H1 (cell line): ENCODE measurements around the gene PATJ. TPM values are rescaled to one million over a fixed set of nuclear protein-coding genes. Genes with fewer than 3 reads are reported as not detected.

Source experiments
- CTCF ChIA-PET: fragments of 300-600 bp; sonication (Branson Sonifier 250); formaldehyde crosslinking; loops from one replicate; lab custom pipeline; 2021; ENCODE audit not compliant: partially characterized antibody; lab: Charles Lee
- POLR2A ChIA-PET: fragments of 300-600 bp; sonication (Branson Sonifier 250); formaldehyde crosslinking; loops from one replicate; lab custom pipeline; 2021; ENCODE audit warnings: inconsistent platforms; ENCODE audit not compliant: partially characterized antibody; lab: Charles Lee
- DNase-seq, 2 experiments: peaks; one replicate each; pipeline versions ENCODE4 v3.0.0 to v3.0.0-alpha.2; 2010 to 2022; ENCODE audit warnings: low spot score in 2 of 2, low read depth in 1 of 2, mixed read lengths in 1 of 2
- FAIRE-seq: peaks from 2 replicates; lab custom pipeline; 2011; peaks lifted over from hg19 to GRCh38; lab: Jason Lieb, UNC
- H2AFZ ChIP-seq: 2 replicates; pipeline ENCODE4 v1.8.1; 2012; ENCODE audit warnings: low read length, inconsistent platforms
- H2AK5ac ChIP-seq: 2 replicates; pipeline ENCODE4 v1.6.1; 2013; ENCODE audit warnings: low read depth, low read length
- H2BK120ac ChIP-seq: replicated peaks from 2 replicates; pipeline ENCODE3; 2013; ENCODE audit warnings: low read depth, low read length, inconsistent platforms
- H2BK12ac ChIP-seq: 2 replicates; pipeline ENCODE4 v1.6.1; 2013; ENCODE audit warnings: low read depth, low read length
- H2BK15ac ChIP-seq: 2 replicates; pipeline ENCODE4 v1.6.1; 2013; ENCODE audit warnings: low read length
- H2BK20ac ChIP-seq: 2 replicates; pipeline ENCODE4 v1.6.1; 2013; ENCODE audit warnings: low read length
- H2BK5ac ChIP-seq: 2 replicates; pipeline ENCODE4 v1.6.1; 2013; ENCODE audit warnings: low read depth, low read length
- H3K14ac ChIP-seq: 2 replicates; pipeline ENCODE4 v1.6.1; 2013; ENCODE audit warnings: inconsistent platforms; ENCODE audit not compliant: insufficient read length
- H3K18ac ChIP-seq: 2 replicates; pipeline ENCODE4 v1.6.1; 2013; ENCODE audit warnings: low read length; ENCODE audit errors: extremely low read depth
- H3K23ac ChIP-seq: 2 replicates; pipeline ENCODE4 v1.6.1; 2013; ENCODE audit warnings: inconsistent platforms; ENCODE audit not compliant: insufficient read length
- H3K23me2 ChIP-seq: 2 replicates; pipeline ENCODE4 v1.6.1; 2013; ENCODE audit warnings: low read depth, low read length
- H3K27ac ChIP-seq: 2 replicates; pipeline ENCODE4 v1.6.1; 2011; ENCODE audit warnings: low read depth, low read length, inconsistent platforms
- H3K27me3 ChIP-seq, 4 experiments: replicated peaks in 1 of 4; 1 replicate in 1 of 4; 2 replicates in 3 of 4; pipeline versions ENCODE4 v1.6.1 to v1.8.1; 2011 to 2013; ENCODE audit warnings: low read length in 3 of 4, mild to moderate bottlenecking in 3 of 4, inconsistent platforms in 2 of 4, mixed read lengths in 2 of 4, moderate library complexity in 1 of 4; ENCODE audit not compliant: control insufficient read depth in 3 of 4, insufficient read depth in 3 of 4; ENCODE audit errors: extremely low read depth in 1 of 4
- H3K36me3 ChIP-seq, 4 experiments: 2 replicates each; pipeline versions ENCODE4 v1.6.1 to v1.8.1; 2011 to 2013; ENCODE audit warnings: mild to moderate bottlenecking in 4 of 4, low read length in 3 of 4, moderate library complexity in 2 of 4, control low read depth in 1 of 4, inconsistent platforms in 1 of 4; ENCODE audit not compliant: insufficient read depth in 4 of 4, control insufficient read depth in 2 of 4
- H3K4ac ChIP-seq: replicated peaks from 2 replicates; pipeline ENCODE3; 2013; ENCODE audit warnings: low read length, low read depth, mixed read lengths, inconsistent platforms; ENCODE audit not compliant: insufficient read length
- H3K4me1 ChIP-seq, 4 experiments: replicated peaks in 1 of 4; 1 replicate in 1 of 4; 2 replicates in 3 of 4; pipeline versions ENCODE4 v1.6.1 to v1.8.1; 2011 to 2013; ENCODE audit warnings: low read length in 3 of 4, inconsistent platforms in 2 of 4, mixed read lengths in 1 of 4; ENCODE audit not compliant: insufficient read depth in 4 of 4, control insufficient read depth in 3 of 4
- H3K4me2 ChIP-seq, 2 experiments: 2 replicates each; pipeline versions ENCODE4 v1.6.1 to v1.8.1; 2011 to 2013; ENCODE audit warnings: low read depth in 2 of 2, low read length in 2 of 2, control low read depth in 1 of 2, inconsistent platforms in 1 of 2, mild to moderate bottlenecking in 1 of 2; ENCODE audit not compliant: insufficient read depth in 1 of 2
- H3K4me3 ChIP-seq, 4 experiments: fragments of 200-600, 300-600 bp in 1 of 4; sonication (generic), shearing (Covaris generic), sonication (Bioruptor Twin) in 1 of 4; 2 replicates each; pipeline versions ENCODE4 v1.5.1 to v1.8.1; 2011 to 2016; ENCODE audit warnings: low read length in 4 of 4, low read depth in 3 of 4, control low read depth in 2 of 4, inconsistent platforms in 2 of 4, mild to moderate bottlenecking in 2 of 4, mixed read lengths in 1 of 4, moderate library complexity in 1 of 4; ENCODE audit not compliant: insufficient read depth in 2 of 4; ENCODE audit errors: extremely low read depth in 1 of 4
- H3K56ac ChIP-seq: replicated peaks from 2 replicates; pipeline ENCODE3; 2013; ENCODE audit warnings: low read depth, mild to moderate bottlenecking, mixed read lengths, low read length, inconsistent platforms; ENCODE audit not compliant: insufficient read length
- H3K79me1 ChIP-seq: 2 replicates; pipeline ENCODE4 v1.6.1; 2013; ENCODE audit warnings: low read depth, low read length, control low read depth
- H3K79me2 ChIP-seq, 2 experiments: 2 replicates each; pipeline versions ENCODE4 v1.6.1 to v1.8.1; 2012 to 2013; ENCODE audit warnings: low read length in 2 of 2, mild to moderate bottlenecking in 2 of 2, inconsistent platforms in 1 of 2; ENCODE audit not compliant: insufficient read depth in 2 of 2, control insufficient read depth in 1 of 2
- H3K9ac ChIP-seq, 4 experiments: replicated peaks in 1 of 4; 1 replicate in 1 of 4; 2 replicates in 3 of 4; pipeline versions ENCODE4 v1.6.1 to v1.8.1; 2011 to 2013; ENCODE audit warnings: low read depth in 3 of 4, low read length in 3 of 4, control low read depth in 2 of 4, mild to moderate bottlenecking in 2 of 4, moderate library complexity in 2 of 4, inconsistent platforms in 1 of 4; ENCODE audit errors: extremely low read depth in 1 of 4
- H3K9me3 ChIP-seq, 2 experiments: 2 replicates each; pipeline versions ENCODE4 v1.6.1 to v1.8.1; 2012 to 2013; ENCODE audit warnings: mild to moderate bottlenecking in 2 of 2, moderate library complexity in 2 of 2, control low read depth in 1 of 2, inconsistent platforms in 1 of 2, low read depth in 1 of 2, low read length in 1 of 2, mixed read lengths in 1 of 2; ENCODE audit not compliant: insufficient read depth in 2 of 2
- H4K20me1 ChIP-seq, 2 experiments: replicated peaks in 1 of 2; 2 replicates each; pipeline versions ENCODE3 to v1.8.1; 2011 to 2013; ENCODE audit warnings: inconsistent platforms in 2 of 2, low read length in 2 of 2, mild to moderate bottlenecking in 1 of 2; ENCODE audit not compliant: insufficient read depth in 2 of 2, control insufficient read depth in 1 of 2
- H4K5ac ChIP-seq: 2 replicates; pipeline ENCODE4 v1.6.1; 2013; ENCODE audit warnings: low read length, low read depth, mixed read lengths, inconsistent platforms; ENCODE audit not compliant: insufficient read length
- H4K8ac ChIP-seq: 2 replicates; pipeline ENCODE4 v1.8.0; 2013; ENCODE audit warnings: mild to moderate bottlenecking, moderate library complexity, low read length, inconsistent platforms; ENCODE audit not compliant: insufficient read depth; ENCODE audit errors: extremely low read depth
- H4K91ac ChIP-seq: replicated peaks from 2 replicates; pipeline ENCODE3; 2013; ENCODE audit warnings: low read length, mixed read lengths, inconsistent platforms; ENCODE audit not compliant: insufficient read length
- ATF2 ChIP-seq: IDR thresholded peaks from 2 replicates; pipeline ENCODE4 v1.6.1; 2012; ENCODE audit warnings: low read length, inconsistent platforms
- CBX8 ChIP-seq: fragments of 300-800, 300-1000 bp; sonication (generic); IDR thresholded peaks from 2 replicates; pipeline ENCODE4 v1.7.1; 2016; ENCODE audit warnings: low read depth, low read length, borderline replicate concordance
- CTBP2 ChIP-seq: IDR thresholded peaks from 2 replicates; pipeline ENCODE4 v1.7.0; 2011; ENCODE audit warnings: borderline replicate concordance, mild to moderate bottlenecking, moderate library complexity, mixed read lengths, low read length; ENCODE audit not compliant: insufficient read depth, insufficient read length
- EZH2 ChIP-seq: fragments of 200-600 bp; sonication (generic); IDR thresholded peaks from 2 replicates; pipeline ENCODE4 v1.7.1; 2012; ENCODE audit warnings: low read depth, mild to moderate bottlenecking, moderate library complexity, low read length, inconsistent platforms; ENCODE audit not compliant: severe bottlenecking
- JUN ChIP-seq: IDR thresholded peaks from 2 replicates; pipeline ENCODE4 v1.6.1; 2011; ENCODE audit warnings: low read depth, mild to moderate bottlenecking, improper control_type of control experiment, low read length
- USF2 ChIP-seq: IDR thresholded peaks from 2 replicates; pipeline ENCODE4 v1.6.1; 2011; ENCODE audit warnings: low read length, improper control_type of control experiment
- WGBS, 2 experiments: shearing (Covaris generic) in 1 of 2; methylation state at CpG; one replicate each; pipeline versions ENCODE4 v1.1.6 to v1.1.7; 2013 to 2015; ENCODE audit warnings: low lambda C conversion rate in 2 of 2, mixed read lengths in 2 of 2, inconsistent platforms in 1 of 2, low coverage in 1 of 2, missing lambda C conversion rate in 1 of 2; ENCODE audit not compliant: insufficient replicate concordance in 2 of 2, insufficient coverage in 1 of 2, insufficient read length in 1 of 2; ENCODE audit errors: extremely low coverage in 1 of 2, missing lambda C conversion rate in 1 of 2; 5-methylcytosine and 5-hydroxymethylcytosine counted together
- polyA plus RNA-seq, 7 experiments: library from polyadenylated mRNA; depleted of rRNA in 3 of 7; stranded (reverse) in 5 of 7; unstranded in 2 of 7; fragments of >200 nt in 5 of 7; fragments of 200-250 nt in 2 of 7; gene quantifications; 1 replicate in 5 of 7; 2 replicates in 1 of 7; 4 replicates in 1 of 7; pipeline versions ENCODE4 v1.2.1 to v1.2.3, GENCODE V29; 2011 to 2013; ENCODE audit warnings: missing spikeins in 2 of 7, mixed read lengths in 2 of 7
- total RNA-seq: library from RNA; stranded (reverse); fragmentation: NEBNext Ultra II Directional; extraction: Animal tissue kit (Norgen Biotek cat#: 25700); gene quantifications from 2 replicates; pipeline ENCODE4 v1.2.1, GENCODE V29; 2021

Gene PATJ
- total and polyA plus RNA-seq, 2 of the 8 experiments (the other 6 are each of a cell fraction or from before 2014, with no cell fraction given): 8.2 to 55.6 TPM

- Histone ChIP-seq H3K36me3 (peaks cover 0 to 22% (median 5%) of the 10 kb centered on the region in 4 experiments; a peak in 6 of 8 replicates), H3K4me2 (no peak overlapping the region), H3K4me3 (no peak overlapping the region), H2BK20ac (no peak overlapping the region), H3K27me3 (no peaks in the 10 kb centered on the region), H2BK120ac (no peak overlapping the region), H2AK5ac (no peak overlapping the region), H4K20me1 (peaks cover 0 to 5% of the 10 kb centered on the region in 2 experiments), H3K4ac (no peak overlapping the region), H3K9me3 (no peaks in the 10 kb centered on the region; a peak in 1 of 4 replicates), H2BK5ac (no peak overlapping the region), H3K9ac (no peak overlapping the region), H3K23me2 (no peaks in the 10 kb centered on the region), H3K79me2 (peaks cover 0 to 18% of the 10 kb centered on the region in 2 experiments; a peak in 2 of 4 replicates), H3K56ac (no peak overlapping the region), H4K8ac (no peak overlapping the region), H2AFZ (no peak overlapping the region), H2BK15ac (no peak overlapping the region), H4K91ac (no peak overlapping the region), H4K5ac (no peak overlapping the region), H3K79me1 (peaks cover 3% of the 10 kb centered on the region; the same call in 1 of the 2 replicates), H3K4me1 (no peaks in the 10 kb centered on the region), H2BK12ac (no peak overlapping the region), H3K27ac (no peak overlapping the region), H3K23ac (no peak overlapping the region), H3K14ac (no peak overlapping the region), H3K18ac (no peak overlapping the region)
- FAIRE-seq (no peak), DNase-seq (no peak)
- 90% methylated on average over 2 of the region's 2 CpGs; no CpG with 5 or more reads in 1 of the 2 experiments for WGBS, 2 experiments
- CTCF ChIA-PET: interaction anchor here (0.6 to 1.6 kb wide), 3 partner anchors 43 to 448 kb away, joined by 3 to 5 read pairs (median 4); no protein-coding TSS in a partner anchor
- TF ChIP-seq ATF2 (no peak), CBX8 (no peak), CTBP2 (no peak), USF2 (no peak), JUN (no peak), EZH2 (no peak)
- POLR2A ChIA-PET: interaction anchor here (1.5 to 4.6 kb wide), 5 partner anchors 10 to 43 kb away, joined by 5 to 28 read pairs (median 9); no protein-coding TSS in a partner anchor
Measured at GRCh38 chr1:62218604-62219003, 476.3 kb downstream of the PATJ start.
